ENCODE data around the gene TACC3.

Gene TACC3

GRCh38 chr4:1762264-1763010, 41.1 kb downstream of the TACC3 start:
- DNase-seq, result no peak

- no peak for DNase-seq
Observed at GRCh38 chr4:1763070-1763549, 41.8 kb downstream of the TACC3 start.

GRCh38 chr4:1763550-1764080, 42.3 kb downstream of the TACC3 start:
- no peak for DNase-seq

- DNase-seq, result no peak
Observed at GRCh38 chr4:1764670-1765069, 43.3 kb downstream of the TACC3 start.

- DNase-seq, result no peak
Observed at GRCh38 chr4:1765409-1766072, 44.2 kb downstream of the TACC3 start.

- DNase-seq, result no peak
Observed at GRCh38 chr4:1766106-1767060, 45.1 kb downstream of the TACC3 start.

- DNase-seq, result no peak
Observed at GRCh38 chr4:1767061-1767769, 45.9 kb downstream of the TACC3 start.

GRCh38 chr4:1767770-1768366, 46.5 kb downstream of the TACC3 start:
- DNase-seq, result no peak

- no peak for DNase-seq
Observed at GRCh38 chr4:1768367-1769034, 47.2 kb downstream of the TACC3 start.

GRCh38 chr4:1769692-1770091, 48.4 kb downstream of the TACC3 start:
- no peak for DNase-seq

- DNase-seq, result no peak
Observed at GRCh38 chr4:1770245-1770644, 48.9 kb downstream of the TACC3 start.

GRCh38 chr4:1770791-1771231, 49.5 kb downstream of the TACC3 start:
- no peak for DNase-seq

GRCh38 chr4:1771555-1772305, 50.4 kb downstream of the TACC3 start:
- no peak for DNase-seq

GRCh38 chr4:1772853-1773538, 51.7 kb downstream of the TACC3 start:
- peak; percentile 17 for DNase-seq

- no peak for DNase-seq
Observed at GRCh38 chr4:1773754-1774153, 52.4 kb downstream of the TACC3 start.

- DNase-seq, result no peak
Observed at GRCh38 chr4:1775731-1776500, 54.6 kb downstream of the TACC3 start.

- no peak for DNase-seq
Observed at GRCh38 chr4:1776521-1777161, 55.3 kb downstream of the TACC3 start.

GRCh38 chr4:1777822-1778641, 56.7 kb downstream of the TACC3 start:
- no peak for DNase-seq

All from NCI-H1092 (cell line).